Fibroblast of mammary gland (primary cell): ENCODE measurements around the gene DNAJC8.

Experiments used
- DNase-seq: peaks from one replicate; pipeline ENCODE4 v3.0.0-alpha.2; 2010; ENCODE audit warnings: low read depth
- H3K4me3 ChIP-seq: 2 replicates; pipeline ENCODE4 v1.5.1; 2011; ENCODE audit warnings: low read depth, mild to moderate bottlenecking, low read length, moderate library complexity; ENCODE audit not compliant: control insufficient read depth
- TF ChIP-seq, protein P1 (sequence below): conservative IDR thresholded peaks from 2 replicates; pipeline ENCODE4 v1.5.1; 2011; ENCODE audit warnings: low read depth, low read length, inconsistent platforms; ENCODE audit not compliant: control insufficient read depth, insufficient read depth

Gene DNAJC8

DNA sequence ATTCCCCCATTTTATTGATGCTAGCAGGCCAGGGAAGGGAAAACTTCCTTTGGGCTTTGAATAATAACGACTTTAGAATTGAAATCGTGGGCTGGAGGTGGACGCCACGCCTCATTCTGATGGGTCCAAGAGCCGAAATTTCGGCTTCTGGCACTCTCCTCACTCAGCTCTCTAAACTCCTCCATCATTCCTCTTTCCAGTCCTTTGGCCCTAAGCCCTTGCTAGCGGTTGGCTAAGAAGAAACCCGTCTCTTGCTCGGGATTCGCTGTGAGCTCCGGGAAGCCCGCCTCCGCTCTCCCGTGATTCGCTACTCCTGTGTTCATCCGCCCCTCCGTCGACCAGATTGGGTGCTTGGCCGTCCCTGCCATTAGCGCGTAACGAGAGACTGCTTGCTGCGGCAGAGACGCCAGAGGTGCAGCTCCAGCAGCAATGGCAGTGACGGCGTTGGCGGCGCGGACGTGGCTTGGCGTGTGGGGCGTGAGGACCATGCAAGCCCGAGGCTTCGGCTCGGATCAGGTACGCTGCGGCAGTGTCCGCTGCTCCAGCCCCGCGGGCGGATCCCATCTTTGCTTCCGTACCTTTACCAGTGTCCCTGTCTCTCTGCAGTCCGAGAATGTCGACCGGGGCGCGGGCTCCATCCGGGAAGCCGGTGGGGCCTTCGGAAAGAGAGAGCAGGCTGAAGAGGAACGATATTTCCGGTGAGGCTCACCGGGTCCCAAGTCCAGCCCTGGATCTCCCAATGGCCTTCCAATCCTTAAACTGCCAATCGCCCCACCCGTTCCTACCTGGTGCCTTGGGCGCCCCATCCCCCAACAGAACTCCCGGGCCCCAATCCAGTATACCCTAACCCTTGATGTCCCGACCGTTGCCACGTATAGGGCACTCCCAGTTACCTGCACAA is 3.2 kb upstream of the DNAJC8 start, which contains the start of gene ATP5IF1:
Gene ATP5IF1 (plus strand): TSS at position 370 of the 901 bp plus-strand sequence. CDS start 60 bp downstream, at position 430.
- DNase-seq = peak; percentile 98
- H3K4me3 ChIP-seq = peak within 1 kb of the TSS; percentile 98
- TF ChIP-seq, protein P1, sequence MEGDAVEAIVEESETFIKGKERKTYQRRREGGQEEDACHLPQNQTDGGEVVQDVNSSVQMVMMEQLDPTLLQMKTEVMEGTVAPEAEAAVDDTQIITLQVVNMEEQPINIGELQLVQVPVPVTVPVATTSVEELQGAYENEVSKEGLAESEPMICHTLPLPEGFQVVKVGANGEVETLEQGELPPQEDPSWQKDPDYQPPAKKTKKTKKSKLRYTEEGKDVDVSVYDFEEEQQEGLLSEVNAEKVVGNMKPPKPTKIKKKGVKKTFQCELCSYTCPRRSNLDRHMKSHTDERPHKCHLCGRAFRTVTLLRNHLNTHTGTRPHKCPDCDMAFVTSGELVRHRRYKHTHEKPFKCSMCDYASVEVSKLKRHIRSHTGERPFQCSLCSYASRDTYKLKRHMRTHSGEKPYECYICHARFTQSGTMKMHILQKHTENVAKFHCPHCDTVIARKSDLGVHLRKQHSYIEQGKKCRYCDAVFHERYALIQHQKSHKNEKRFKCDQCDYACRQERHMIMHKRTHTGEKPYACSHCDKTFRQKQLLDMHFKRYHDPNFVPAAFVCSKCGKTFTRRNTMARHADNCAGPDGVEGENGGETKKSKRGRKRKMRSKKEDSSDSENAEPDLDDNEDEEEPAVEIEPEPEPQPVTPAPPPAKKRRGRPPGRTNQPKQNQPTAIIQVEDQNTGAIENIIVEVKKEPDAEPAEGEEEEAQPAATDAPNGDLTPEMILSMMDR = no peak

DNA sequence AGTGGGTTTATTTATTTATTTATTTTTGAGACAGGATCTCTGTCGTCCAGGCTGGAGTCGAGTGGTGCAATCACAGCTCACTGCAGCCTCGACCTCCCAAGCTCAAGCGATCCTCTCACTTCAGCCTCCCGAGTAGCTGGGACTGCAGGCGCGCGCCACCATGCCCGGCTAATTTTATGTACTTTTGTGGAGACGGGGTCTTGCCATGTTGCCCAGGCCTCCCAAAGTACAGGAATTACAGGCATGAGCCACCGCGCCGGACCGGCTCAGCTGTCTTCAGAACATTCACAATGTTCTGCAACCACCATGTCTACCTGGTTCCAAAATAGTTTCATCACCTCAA is 406 bp upstream of the DNAJC8 start:
- H3K4me3 ChIP-seq = peak overlapping the region; percentile 83
- DNase-seq = no peak
- TF ChIP-seq, protein P1 = no peak

DNA sequence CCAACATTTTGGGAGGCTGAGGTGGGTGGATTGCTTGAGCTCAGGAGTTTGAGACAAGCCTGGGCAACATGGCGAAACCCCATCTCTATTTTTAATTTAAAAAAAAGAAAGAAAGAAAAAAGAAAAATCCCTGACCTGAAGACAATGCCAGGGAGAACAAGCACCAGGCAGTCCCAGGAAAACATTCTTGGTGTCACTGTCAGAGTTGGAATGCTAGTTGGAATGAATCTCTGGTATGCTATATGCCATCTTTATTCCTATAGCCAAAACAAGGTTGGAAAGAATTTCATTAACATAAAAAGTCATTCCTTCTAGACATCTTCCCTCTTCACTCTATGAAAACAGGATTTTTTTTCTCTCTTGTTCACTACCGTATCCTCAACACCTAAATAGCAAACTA is 2.8 kb downstream of the DNAJC8 start:
- TF ChIP-seq, protein P1 = no peak
- no peak overlapping the region for H3K4me3 ChIP-seq

DNA sequence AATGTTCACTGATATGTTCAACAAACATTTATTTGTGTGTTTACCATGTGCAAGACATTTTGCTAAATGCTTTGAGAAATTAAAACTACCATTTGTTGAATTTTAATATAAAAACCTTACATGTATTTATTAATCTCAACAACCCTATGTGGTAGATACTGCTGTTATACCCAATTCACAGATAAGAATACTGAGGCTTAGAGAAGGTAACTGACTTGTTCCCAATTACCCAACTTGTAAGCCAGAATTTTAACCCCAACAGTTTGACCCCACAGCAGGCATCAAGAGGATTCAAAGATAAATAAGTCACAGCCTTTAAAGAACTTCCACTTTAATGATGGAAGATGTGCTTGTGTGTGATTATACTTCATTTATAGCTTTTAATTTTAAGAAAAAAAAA is 3.7 kb downstream of the DNAJC8 start:
- no peak overlapping the region for H3K4me3 ChIP-seq
- TF ChIP-seq, protein P1 = no peak

More for the DNA sequence above, 2.8 kb downstream of the DNAJC8 start:
- no peak for DNase-seq

DNA sequence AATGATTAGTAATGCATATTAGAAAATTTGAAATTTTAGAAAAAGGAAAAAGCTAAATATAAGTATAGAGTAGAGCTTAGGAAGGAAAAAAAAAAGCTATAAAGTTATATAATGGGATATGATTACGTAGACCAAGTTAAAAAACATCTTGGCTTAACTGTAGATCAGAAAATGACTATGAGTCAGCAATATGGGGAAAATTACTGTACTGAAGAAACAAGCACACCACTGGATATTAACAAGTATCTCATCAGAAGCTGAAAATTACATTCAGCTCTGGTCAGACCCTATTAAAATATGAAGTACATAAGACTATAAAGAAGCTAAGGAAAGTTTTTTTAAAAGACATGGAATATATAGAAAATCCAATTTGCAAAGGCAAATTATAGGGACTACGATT is 19.5 kb downstream of the DNAJC8 start:
- TF ChIP-seq, protein P1 = no peak
- no peak for DNase-seq

More for the DNA sequence above, 3.7 kb downstream of the DNAJC8 start:
- DNase-seq = no peak

DNA sequence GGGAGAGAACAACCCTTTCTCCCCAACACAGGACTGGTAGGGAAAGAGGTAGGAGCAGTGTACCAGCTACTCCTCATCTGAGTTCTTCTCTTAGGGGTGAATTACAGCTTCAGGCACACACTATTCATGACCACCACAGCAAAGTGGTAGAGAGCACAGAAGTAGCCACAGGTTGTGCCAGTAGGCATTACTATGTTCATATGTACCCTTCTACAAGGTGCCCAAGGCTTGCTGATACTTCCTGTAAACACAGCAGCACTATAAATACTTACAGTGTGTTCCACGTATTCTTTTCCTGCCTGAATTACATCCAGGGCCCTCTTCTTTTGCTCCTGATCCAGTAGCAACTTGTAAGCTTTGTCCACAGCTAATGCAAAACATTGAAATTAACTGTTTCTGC is 23.1 kb downstream of the DNAJC8 start:
- H3K4me3 ChIP-seq = no peak overlapping the region
- TF ChIP-seq, protein P1 = no peak
- DNase-seq = no peak

More for the DNA sequence above, 19.5 kb downstream of the DNAJC8 start:
- no peak overlapping the region for H3K4me3 ChIP-seq
